Inflammatory macrophage (primary cell): ENCODE results near the gene AEBP1.
A peak's percentile ranks its signal among the peaks of the same experiment; 100 is the strongest.

Source experiments
- DNase-seq, 2 donors: peaks; one replicate each; pipeline ENCODE4 v3.0.0-alpha.2; 2020 to 2022

AEBP1 gene

GRCh38 chr7:44144968-44145478 lies 40.9 kb downstream of the AEBP1 start:
- no peak for DNase-seq

DNA sequence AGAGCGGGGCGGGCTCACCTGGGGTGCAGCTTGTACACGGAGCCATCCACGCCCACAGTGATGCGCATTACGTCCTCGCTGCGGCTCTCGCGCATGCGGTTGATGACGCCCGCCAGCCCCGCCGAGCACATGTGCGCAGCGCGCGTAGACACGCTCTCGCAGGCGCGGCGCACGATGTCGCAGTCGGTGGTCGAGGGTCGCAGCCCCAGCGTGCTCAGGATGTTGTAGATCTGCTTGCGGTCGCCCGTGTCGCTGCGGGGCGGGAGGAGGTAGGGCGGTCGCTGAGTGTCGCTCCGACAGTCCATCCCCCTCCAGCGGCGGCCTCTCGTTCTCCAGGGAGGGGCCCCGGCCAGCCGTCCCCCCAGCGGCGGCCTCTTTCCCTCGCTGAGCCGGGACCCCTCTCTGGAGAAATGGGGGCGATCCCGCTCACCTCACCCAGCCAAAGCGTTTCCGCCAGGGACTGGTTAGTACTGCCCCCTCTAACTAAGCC lies 41.4 kb downstream of the AEBP1 start:
- DNase-seq: no peak

GRCh38 chr7:44145969-44146911 lies 42.1 kb downstream of the AEBP1 start:
- DNase-seq: no peak

- no peak for DNase-seq
Observed at GRCh38 chr7:44147026-44147991, 43.2 kb downstream of the AEBP1 start.

- DNase-seq: no peak
Observed at GRCh38 chr7:44148166-44148565, 44.0 kb downstream of the AEBP1 start.

GRCh38 chr7:44148961-44149536 lies 44.9 kb downstream of the AEBP1 start:
- no peak for DNase-seq

GRCh38 chr7:44149571-44150465 lies 45.7 kb downstream of the AEBP1 start:
- no peak for DNase-seq

DNA sequence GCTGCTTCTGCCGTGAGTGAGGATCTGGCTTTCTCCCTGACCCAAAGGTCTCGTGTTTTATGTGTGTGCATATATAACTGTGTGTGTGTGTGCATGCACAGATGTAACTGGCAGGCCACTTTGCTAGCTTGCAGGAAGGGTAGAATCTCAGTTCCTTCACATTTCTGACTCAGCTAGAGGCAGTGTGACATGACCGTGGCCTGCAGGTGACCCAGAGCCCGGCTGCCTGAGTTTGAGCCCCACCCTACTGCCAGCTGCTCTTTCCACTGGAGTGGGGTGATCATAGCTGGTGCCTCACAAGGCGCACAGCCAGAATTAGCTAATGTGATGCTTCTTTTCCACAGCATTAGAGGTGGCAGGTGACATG lies 46.3 kb downstream of the AEBP1 start:
- no peak for DNase-seq

- DNase-seq: no peak
Observed at GRCh38 chr7:44150966-44151941, 47.1 kb downstream of the AEBP1 start.

- DNase-seq: no peak
Observed at GRCh38 chr7:44151956-44152355, 47.8 kb downstream of the AEBP1 start.

GRCh38 chr7:44152971-44153947 lies 49.1 kb downstream of the AEBP1 start:
- DNase-seq: no peak

GRCh38 chr7:44153948-44154335 lies 49.8 kb downstream of the AEBP1 start:
- no peak for DNase-seq

GRCh38 chr7:44154703-44155102 lies 50.6 kb downstream of the AEBP1 start:
- no peak for DNase-seq

DNA sequence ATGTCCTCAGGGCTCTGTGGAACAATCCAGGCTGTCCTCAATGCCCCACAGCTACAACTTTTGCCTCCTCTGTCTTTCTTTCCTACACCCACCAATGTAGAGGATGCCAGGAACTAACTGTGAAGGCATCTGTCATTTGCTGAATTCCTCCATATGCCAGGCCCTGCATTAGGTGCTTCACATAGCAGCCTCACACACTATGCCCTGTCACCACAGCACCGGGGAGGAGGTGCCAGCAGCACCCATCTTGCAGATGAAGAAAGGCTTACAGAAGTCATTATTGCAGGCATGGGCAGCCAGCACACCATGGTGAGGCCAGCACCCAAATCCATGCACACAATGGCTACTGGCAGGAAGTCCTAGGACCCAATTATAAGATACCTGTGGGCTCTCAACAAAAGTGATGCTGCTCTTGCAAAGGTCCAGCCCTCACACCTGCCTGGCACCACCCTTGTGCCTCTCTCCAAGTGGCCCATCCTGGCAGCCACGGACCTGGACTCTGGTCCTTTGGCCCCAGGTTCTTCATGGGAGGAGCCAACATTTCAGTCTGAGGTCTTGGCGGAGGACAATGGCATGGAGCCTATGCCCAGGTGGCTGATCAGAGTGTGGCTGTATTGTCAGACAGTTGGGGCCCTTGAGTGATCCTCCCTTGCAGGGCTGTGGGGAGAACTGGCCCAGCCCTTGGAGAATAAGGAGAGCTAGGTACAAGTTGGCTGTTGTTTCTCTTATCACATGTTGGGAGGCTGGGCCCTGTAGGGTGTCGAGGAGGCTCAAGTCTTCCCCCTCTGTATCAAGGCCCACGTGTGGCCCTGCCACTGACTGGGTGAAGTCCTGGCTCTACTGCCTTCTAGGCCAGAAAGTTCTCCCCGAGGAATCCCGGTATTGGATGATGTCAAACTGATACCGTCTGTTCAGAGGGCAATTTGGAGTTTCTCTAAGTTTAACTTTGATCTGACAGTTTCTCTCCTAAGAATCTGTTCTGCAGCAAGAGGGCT lies 51.3 kb downstream of the AEBP1 start:
- DNase-seq: no peak

DNA sequence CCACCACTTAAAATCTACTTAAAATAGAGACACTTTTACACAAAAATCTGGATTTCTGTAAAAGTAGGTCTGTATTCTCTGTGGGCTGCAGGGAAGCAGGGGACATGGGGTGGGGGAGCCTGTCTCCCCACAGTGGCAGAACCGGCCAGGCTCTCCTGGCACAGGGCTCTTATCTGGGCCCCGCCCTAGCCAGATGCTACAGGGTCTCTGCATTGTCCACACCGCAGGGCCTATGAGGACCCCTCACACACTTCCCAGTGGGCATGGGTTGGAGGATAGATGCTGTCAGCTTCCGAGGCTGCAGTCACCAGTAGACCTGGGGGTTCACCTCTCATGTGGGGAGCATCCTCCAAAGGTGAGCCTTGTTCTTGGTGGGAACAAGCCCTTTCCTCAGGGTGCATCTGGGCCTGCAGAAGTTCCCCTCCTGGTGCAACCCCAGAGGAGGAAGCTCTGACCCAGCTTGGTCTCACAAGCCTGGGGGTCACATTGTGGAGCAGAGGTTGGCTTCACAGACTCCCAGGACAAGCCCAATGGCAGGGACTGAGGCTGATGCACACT lies 52.4 kb downstream of the AEBP1 start:
- peak in 1 of 2 donors; percentile 2 for DNase-seq

GRCh38 chr7:44157116-44158080 lies 53.3 kb downstream of the AEBP1 start:
- no peak for DNase-seq
